ENCODE data around the gene MORN2.
"Not testable (repeated sequence)": the region's sequence is repeated elsewhere in the genome, so short reads cannot be mapped to it uniquely, and the experiment has no call there.

Gene MORN2

DNA sequence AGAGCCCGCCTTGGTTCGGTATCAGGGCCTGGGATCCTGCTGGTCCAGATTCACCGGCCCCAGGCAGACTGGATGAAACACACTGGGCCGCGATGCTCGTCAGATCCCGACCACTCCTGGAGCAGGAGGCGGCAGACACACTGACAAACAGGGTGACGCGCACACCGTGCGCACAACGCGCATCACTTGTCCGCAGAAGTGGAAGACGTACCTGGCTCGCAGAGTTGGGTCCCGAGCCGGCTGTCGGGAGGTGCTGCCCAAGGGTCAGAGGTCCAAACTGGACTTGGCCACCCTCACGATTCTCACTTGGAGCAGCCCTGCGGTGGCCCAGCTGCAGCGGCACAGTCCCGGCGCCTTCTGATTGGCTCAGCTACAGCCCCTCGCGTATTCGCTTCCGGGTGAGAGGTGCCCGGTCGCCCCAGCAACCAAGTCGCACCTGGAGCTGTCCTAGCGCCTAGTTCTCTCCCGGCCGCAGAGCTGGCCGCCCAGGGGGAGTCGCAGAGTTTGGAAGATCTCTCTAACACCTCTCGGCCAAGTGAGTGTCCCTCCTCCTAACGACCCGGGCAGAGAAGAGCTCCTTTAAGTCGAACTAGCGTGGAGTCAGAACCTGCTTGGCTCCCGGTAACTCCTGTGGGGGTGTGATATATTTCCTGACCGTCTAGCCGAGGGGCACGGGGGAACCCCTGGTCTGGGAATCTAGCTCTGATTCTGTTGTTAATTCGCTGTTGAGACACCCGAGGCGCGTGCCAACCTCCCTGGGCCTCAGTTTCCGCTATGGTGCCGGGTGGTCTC is at the start of gene MORN2, which contains the start of gene DHX57:
Gene MORN2 (plus strand): TSS at position 401 of the 792 bp plus-strand sequence.
Gene DHX57 (minus strand): TSS at position 359 of the 792 bp plus-strand sequence. CDS start 7,529 bp downstream, outside the sequence.
- DNase-seq (ENCODE audit: insufficient read length, low spot score), result peak; percentile 98
- peak; percentile 92 for FAIRE-seq

GRCh38 chr2:38827539-38828145 is 48.1 kb upstream of the MORN2 start:
- DNase-seq (ENCODE audit: insufficient read length, low spot score), result peak; percentile 20
- not testable (repeated sequence) for FAIRE-seq

GRCh38 chr2:38828460-38828859 is 47.3 kb upstream of the MORN2 start:
- no peak for FAIRE-seq

DNA sequence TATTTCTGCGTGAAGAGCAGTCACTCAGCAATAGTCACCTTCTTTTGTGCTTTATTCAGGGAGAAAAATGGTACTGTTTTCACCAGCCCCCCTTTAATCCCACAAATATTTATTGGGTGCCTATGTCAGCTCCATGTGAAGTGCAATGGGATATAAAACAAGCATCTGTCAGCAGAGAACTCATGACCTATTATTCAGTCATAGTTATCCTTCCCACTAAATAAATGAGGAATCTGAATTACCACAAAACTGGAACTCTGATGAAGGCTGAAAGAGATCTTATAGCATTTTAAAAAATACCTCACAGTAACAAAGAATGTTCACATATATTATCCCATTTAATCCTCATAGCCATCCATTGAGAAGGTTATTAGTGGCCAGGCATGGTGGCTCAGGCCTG is 45.8 kb upstream of the MORN2 start:
- no peak for DNase-seq (ENCODE audit: insufficient read length, low spot score)
- FAIRE-seq, result no peak

More at GRCh38 chr2:38828460-38828859, 47.3 kb upstream of the MORN2 start:
- DNase-seq (ENCODE audit: insufficient read length, low spot score), result no peak

- no peak for FAIRE-seq
- no peak for DNase-seq (ENCODE audit: insufficient read length, low spot score)
Measured at GRCh38 chr2:38830526-38831159, 45.1 kb upstream of the MORN2 start.

- DNase-seq (ENCODE audit: insufficient read length, low spot score) (peak; percentile 14), FAIRE-seq (no peak)
Measured at GRCh38 chr2:38835015-38835601, 40.7 kb upstream of the MORN2 start.

DNA sequence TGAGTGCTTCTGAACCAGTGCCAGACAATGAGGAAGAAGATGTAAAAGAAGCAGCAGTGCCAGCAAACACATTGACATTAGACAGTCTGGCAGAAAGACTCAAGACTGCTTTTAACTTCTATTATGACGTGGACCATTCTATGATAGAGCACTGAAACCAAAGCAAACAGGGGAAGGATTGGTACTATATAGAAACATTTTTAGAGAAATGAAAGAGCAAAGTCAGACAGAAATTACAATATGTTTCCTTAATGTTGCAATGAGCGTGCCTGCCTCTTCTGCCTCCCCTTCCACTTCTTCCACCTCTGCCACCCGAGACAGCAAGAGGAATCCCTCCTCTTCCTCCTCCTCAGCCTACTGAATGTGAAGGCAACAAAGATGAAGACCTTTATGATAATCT is 39.8 kb upstream of the MORN2 start:
- DNase-seq (ENCODE audit: insufficient read length, low spot score) (no peak), FAIRE-seq (no peak)

DNA sequence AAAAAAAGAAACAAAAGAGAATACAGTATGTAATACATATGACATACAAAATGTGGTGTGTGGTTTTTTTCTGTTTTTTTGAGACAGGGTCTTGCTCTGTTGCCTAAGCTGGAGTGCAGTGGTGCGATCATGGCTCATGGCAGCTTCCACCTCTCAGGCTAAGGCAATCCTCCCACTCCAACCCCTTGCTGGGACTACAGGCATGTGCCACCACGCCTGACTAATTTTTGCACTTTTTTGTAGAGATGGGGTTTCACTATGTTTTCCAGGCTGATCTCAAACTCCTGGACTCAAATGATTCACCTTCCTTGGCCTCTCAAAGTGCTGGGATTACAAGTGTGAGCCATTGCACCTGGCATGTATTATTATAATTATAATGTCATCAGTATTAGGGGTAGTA is 39.0 kb upstream of the MORN2 start:
- no peak for FAIRE-seq

GRCh38 chr2:38850045-38850444 is 25.7 kb upstream of the MORN2 start:
- DNase-seq (ENCODE audit: insufficient read length, low spot score), result no peak
- FAIRE-seq, result no peak

More for the DNA sequence above, 39.0 kb upstream of the MORN2 start:
- DNase-seq (ENCODE audit: insufficient read length, low spot score), result no peak

GRCh38 chr2:38856165-38856564 is 19.6 kb upstream of the MORN2 start:
- FAIRE-seq (no peak), DNase-seq (ENCODE audit: insufficient read length, low spot score) (peak; percentile 14)

DNA sequence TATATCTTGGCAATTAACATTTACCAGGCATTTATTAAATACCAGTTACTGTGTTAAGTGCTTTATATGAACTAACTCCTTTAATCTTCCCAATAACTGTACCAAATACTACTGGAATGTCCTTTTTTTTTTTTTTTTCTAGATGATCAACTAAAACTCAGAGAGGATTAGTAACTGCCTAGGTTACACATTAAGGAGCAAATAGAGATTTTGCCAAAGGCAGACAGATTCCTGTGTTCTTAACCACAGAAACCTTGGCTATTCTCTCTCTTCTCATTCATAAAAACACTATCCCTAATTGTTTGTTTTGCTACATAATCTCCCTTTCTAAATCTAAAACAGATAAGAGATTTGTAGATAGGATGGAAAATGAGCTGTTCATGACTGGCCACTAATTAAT is 13.3 kb upstream of the MORN2 start:
- no peak for FAIRE-seq
- DNase-seq (ENCODE audit: insufficient read length, low spot score), result no peak

DNA sequence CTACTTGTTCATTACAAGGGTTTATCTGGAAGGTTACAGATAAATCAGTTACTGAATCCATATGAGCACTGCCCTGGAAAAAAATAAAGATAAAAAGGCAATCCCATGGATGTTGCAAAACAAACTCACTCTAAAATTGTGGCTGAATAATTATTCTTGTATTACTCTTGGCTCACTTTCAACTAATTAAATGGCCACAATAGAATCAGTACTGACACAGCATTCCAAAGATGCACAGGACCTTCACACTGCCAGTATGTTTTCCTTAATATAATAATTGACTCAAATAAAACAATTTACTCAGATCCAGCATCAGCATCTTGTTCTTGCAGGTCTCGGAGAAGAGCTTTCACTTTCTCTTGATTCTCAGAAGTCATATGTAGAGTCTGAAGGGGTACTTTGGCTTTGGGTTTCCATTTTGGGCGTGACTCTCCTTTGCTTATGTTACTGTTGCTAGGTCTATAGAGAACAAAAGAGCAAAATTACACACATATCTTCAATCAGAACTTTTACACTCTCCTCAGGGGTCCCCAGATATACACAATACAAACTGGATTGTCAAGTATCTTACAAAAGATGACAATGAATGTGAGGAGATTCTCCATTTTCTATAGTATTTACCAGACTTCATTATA is 12.6 kb upstream of the MORN2 start:
- DNase-seq (ENCODE audit: insufficient read length, low spot score), result no peak
- FAIRE-seq, result no peak

GRCh38 chr2:38866773-38867443 is 8.9 kb upstream of the MORN2 start:
- FAIRE-seq (peak; percentile 57), DNase-seq (ENCODE audit: insufficient read length, low spot score) (no peak)

GRCh38 chr2:38871432-38871831 is 4.3 kb upstream of the MORN2 start:
- FAIRE-seq (no peak), DNase-seq (ENCODE audit: insufficient read length, low spot score) (no peak)

GRCh38 chr2:38873763-38874162 is 2.0 kb upstream of the MORN2 start:
- no peak for DNase-seq (ENCODE audit: insufficient read length, low spot score)
- no peak for FAIRE-seq

GRCh38 chr2:38875227-38875575 is 575 bp upstream of the MORN2 start:
- DNase-seq (ENCODE audit: insufficient read length, low spot score), result peak; percentile 8
- FAIRE-seq, result no peak

- DNase-seq (ENCODE audit: insufficient read length, low spot score), result no peak
- no peak for FAIRE-seq
Measured at GRCh38 chr2:38876407-38876806, 631 bp downstream of the MORN2 start.

DNA sequence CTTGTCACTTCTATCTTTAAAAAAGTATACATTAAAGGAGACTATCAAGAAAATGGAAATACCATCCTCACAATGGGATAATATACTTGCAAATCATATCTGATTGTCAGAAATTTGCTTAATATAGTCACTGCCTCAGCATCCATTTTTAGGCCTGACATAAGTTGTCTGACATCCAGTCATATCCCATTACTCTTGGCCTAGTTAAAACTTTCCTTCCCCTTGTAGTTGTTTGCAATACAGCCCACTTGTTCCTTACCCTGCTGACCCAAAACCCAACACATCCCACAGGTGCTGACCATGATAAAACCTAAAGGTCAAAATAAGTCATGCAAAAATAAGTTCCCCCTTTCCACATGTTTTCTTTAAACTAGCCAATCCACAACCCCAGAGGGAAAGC is 10.3 kb downstream of the MORN2 start:
- DNase-seq (ENCODE audit: insufficient read length, low spot score) (no peak), FAIRE-seq (no peak)

GRCh38 chr2:38887347-38887746 is 11.6 kb downstream of the MORN2 start:
- peak; percentile 70 for FAIRE-seq
- no peak for DNase-seq (ENCODE audit: insufficient read length, low spot score)

GRCh38 chr2:38887902-38888554 is 12.3 kb downstream of the MORN2 start:
- FAIRE-seq, result no peak
- DNase-seq (ENCODE audit: insufficient read length, low spot score), result no peak
